A673 (cell line): Measurements from ENCODE around the gene AGMO. TPM values are rescaled to one million over a fixed set of nuclear protein-coding genes. Genes with fewer than 3 reads are reported as not detected.

Experiments used
- BruUV-seq: library from RNA; stranded (reverse); fragments of 400-500 nt; replicated peaks from 2 replicates; lab custom pipeline; 2021; lab: Mats Ljungman, UMichigan
- CTCF ChIA-PET: fragments of 300-600 bp; sonication (Branson Sonifier 250); formaldehyde crosslinking; loops from one replicate; lab custom pipeline; 2022; ENCODE audit warnings: antibody characterized with exemption; lab: Charles Lee
- POLR2A ChIA-PET: fragments of 300-600 bp; sonication (Branson Sonifier 250); formaldehyde crosslinking; loops from one replicate; lab custom pipeline; 2022; ENCODE audit warnings: antibody characterized with exemption; ENCODE audit not compliant: low non-redundant PET; lab: Charles Lee
- DNase-seq: peaks from one replicate; pipeline ENCODE4 v3.0.0-alpha.2; 2015; ENCODE audit warnings: low spot score
- H3K27ac ChIP-seq: fragments of 200-600 bp; sonication (generic); 2 replicates; pipeline ENCODE4 v1.5.1; 2016; ENCODE audit warnings: mixed run types, low read depth, mild to moderate bottlenecking, mixed read lengths, antibody characterized with exemption, low read length; ENCODE audit not compliant: poor library complexity, severe bottlenecking
- H3K27me3 ChIP-seq: fragments of 200-600 bp; sonication (generic); replicated peaks from 2 replicates; pipeline ENCODE4 v1.6.1; 2017; ENCODE audit warnings: mixed run types, low read depth, mild to moderate bottlenecking, mixed read lengths, antibody characterized with exemption, low read length; ENCODE audit not compliant: insufficient read depth, poor library complexity
- H3K36me3 ChIP-seq: fragments of 200-600 bp; sonication (generic); 2 replicates; pipeline ENCODE4 v1.6.1; 2016; ENCODE audit warnings: mixed run types, mild to moderate bottlenecking, mixed read lengths, antibody characterized with exemption, low read length; ENCODE audit not compliant: insufficient read depth, poor library complexity, severe bottlenecking
- H3K4me1 ChIP-seq: fragments of 200-600 bp; sonication (generic); 2 replicates; pipeline ENCODE4 v1.6.1; 2017; ENCODE audit warnings: mixed run types, mild to moderate bottlenecking, mixed read lengths, antibody characterized with exemption, low read length; ENCODE audit not compliant: insufficient read depth, poor library complexity, severe bottlenecking
- H3K4me3 ChIP-seq: fragments of 200-600 bp; sonication (generic); 2 replicates; pipeline ENCODE4 v1.5.1; 2016; ENCODE audit warnings: low read depth, mixed run types, mild to moderate bottlenecking, mixed read lengths, low read length; ENCODE audit not compliant: poor library complexity, severe bottlenecking
- H3K9me3 ChIP-seq: fragments of 200-600 bp; sonication (generic); 2 replicates; pipeline ENCODE4 v1.6.1; 2016; ENCODE audit warnings: mixed run types, low read depth, mild to moderate bottlenecking, mixed read lengths, antibody characterized with exemption, low read length; ENCODE audit not compliant: poor library complexity, severe bottlenecking
- EZH2 ChIP-seq: fragments of 200-600 bp; sonication (generic); IDR thresholded peaks from 2 replicates; pipeline ENCODE4 v1.6.1; 2017; ENCODE audit warnings: borderline replicate concordance, low read depth, mild to moderate bottlenecking, mixed read lengths, antibody characterized with exemption, low read length; ENCODE audit not compliant: poor library complexity, severe bottlenecking
- intact Hi-C: fragments of 100-400 bp; cut with micrococcal nuclease; formaldehyde crosslinking; loops from one replicate; pipeline ENCODE4 v1.10.0; 2022; ENCODE audit not compliant: unreplicated experiment
- total RNA-seq: library from RNA; stranded (reverse); gene quantifications from 2 replicates; pipeline ENCODE4 v1.2.3, GENCODE V29; 2021
- TF ChIP-seq, protein P1 (sequence below): fragments of 300-800, 200-600 bp; sonication (generic); conservative IDR thresholded peaks from 2 replicates; pipeline ENCODE4 v1.5.1; 2017; ENCODE audit warnings: low read depth, mild to moderate bottlenecking, antibody characterized with exemption, low read length, moderate library complexity, mixed read lengths

AGMO gene
- total RNA-seq, 1 experiment from 2014 or later, result not detected

DNA sequence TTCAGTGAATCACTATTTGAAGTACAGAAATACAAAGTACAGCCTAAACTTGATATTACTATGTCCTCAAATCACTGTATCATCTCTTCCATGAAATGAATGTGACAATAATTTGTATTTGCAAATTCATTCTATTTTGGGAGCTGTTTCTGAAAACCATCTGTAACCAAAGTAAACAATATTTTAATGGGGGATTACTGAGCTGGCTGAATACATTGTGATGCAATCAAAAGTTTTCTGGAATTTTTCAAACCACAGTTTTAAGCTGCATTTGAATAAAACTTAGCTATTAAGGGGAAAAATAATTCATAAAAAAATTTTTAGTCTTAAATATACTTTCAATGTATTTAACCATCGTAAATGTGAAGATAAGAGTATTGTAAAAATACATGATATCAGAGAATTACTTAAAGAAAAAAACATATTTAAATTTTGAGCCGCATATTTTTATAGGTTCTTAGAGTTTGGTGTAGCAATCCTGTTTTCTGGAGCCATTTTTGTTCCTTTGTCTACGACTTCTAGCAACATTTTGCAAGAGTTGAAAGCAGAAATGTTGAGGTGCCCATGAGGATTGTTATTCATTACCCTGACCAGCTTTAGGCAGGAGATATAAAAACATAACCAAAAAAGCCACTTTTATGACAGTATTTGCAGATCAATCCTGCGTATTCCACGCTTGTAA is 45.9 kb upstream of the AGMO start:
- no peak for DNase-seq
- Histone ChIP-seq H3K9me3 (no peaks in the 10 kb centered on the region), H3K4me1 (no peaks in the 10 kb centered on the region), H3K27me3 (no peaks in the 10 kb centered on the region), H3K4me3 (no peak overlapping the region), H3K36me3 (no peaks in the 10 kb centered on the region), H3K27ac (no peak overlapping the region)
- TF ChIP-seq, protein P1, sequence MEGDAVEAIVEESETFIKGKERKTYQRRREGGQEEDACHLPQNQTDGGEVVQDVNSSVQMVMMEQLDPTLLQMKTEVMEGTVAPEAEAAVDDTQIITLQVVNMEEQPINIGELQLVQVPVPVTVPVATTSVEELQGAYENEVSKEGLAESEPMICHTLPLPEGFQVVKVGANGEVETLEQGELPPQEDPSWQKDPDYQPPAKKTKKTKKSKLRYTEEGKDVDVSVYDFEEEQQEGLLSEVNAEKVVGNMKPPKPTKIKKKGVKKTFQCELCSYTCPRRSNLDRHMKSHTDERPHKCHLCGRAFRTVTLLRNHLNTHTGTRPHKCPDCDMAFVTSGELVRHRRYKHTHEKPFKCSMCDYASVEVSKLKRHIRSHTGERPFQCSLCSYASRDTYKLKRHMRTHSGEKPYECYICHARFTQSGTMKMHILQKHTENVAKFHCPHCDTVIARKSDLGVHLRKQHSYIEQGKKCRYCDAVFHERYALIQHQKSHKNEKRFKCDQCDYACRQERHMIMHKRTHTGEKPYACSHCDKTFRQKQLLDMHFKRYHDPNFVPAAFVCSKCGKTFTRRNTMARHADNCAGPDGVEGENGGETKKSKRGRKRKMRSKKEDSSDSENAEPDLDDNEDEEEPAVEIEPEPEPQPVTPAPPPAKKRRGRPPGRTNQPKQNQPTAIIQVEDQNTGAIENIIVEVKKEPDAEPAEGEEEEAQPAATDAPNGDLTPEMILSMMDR, result no peak
- TF ChIP-seq EZH2, result no peak
- ChIA-PET POLR2A (no interaction called here), CTCF (no interaction called here)
- no TSS peak for BruUV-seq
- intact Hi-C loops, result no loop called here

DNA sequence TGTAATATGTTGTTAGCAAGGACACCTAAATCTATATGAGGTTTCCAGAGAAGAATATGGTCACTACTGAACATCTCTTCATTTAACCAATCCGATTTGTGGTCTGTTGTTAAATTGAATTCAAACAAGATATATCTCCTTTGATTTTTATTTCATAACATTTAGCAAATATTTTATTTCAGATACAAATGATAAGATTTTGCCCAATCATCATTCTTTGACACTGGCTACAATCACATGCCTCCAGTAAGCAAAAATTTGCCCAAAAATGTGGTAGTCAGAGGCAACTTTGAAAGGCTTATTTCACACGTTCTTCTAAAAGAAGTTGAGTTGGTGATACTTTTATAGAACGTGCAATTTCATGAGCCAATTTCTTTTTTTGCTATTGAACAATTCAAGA is 44.7 kb upstream of the AGMO start:
- no peak overlapping the region for H3K4me3 ChIP-seq
- no peak for TF ChIP-seq EZH2
- TF ChIP-seq, protein P1, result no peak
- no peak for DNase-seq
- H3K27me3 ChIP-seq, result no peaks in the 10 kb centered on the region
- H3K9me3 ChIP-seq, result no peaks in the 10 kb centered on the region
- H3K27ac ChIP-seq, result no peak overlapping the region
- intact Hi-C loops, result no loop called here
- CTCF ChIA-PET, result no interaction called here
- H3K36me3 ChIP-seq, result no peaks in the 10 kb centered on the region
- no peaks in the 10 kb centered on the region for H3K4me1 ChIP-seq
- no TSS peak for BruUV-seq
- POLR2A ChIA-PET, result no interaction called here

DNA sequence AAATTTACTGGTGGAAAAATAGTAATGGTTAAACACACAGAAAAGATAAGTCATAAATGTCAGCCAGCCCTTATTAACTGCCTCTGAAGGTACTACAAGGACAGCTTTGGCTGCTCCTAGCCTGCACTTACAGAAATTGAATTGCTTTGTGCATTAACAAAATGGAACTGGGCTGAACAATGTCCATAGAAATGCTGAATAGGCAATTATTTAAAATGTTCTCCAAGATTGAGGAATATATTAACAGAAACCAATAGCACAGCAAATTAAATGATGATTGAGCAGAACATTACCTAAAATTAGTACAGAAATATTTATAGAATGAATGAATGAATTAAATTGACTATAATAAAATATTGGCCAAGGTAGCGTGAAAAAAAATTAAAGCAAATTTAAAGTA is 42.4 kb upstream of the AGMO start:
- DNase-seq, result no peak
- H3K4me3 ChIP-seq, result no peak overlapping the region
- CTCF ChIA-PET, result no interaction called here
- H3K4me1 ChIP-seq, result no peaks in the 10 kb centered on the region
- no peaks in the 10 kb centered on the region for H3K9me3 ChIP-seq
- no peaks in the 10 kb centered on the region for H3K36me3 ChIP-seq
- no peaks in the 10 kb centered on the region for H3K27me3 ChIP-seq
- POLR2A ChIA-PET, result no interaction called here
- H3K27ac ChIP-seq, result no peak overlapping the region
- intact Hi-C loops, result no loop called here
- no TSS peak for BruUV-seq
- no peak for TF ChIP-seq EZH2
- TF ChIP-seq, protein P1, result no peak
